DMS53 treated with DMSO at 0.1 percent for 48 hours (cell line): ENCODE results near the gene P3H2.

ENCODE experiments used
- DNase-seq: peaks from one replicate; lab custom pipeline; 2025; ENCODE audit not compliant: unreplicated experiment; lab: John Stamatoyannopoulos, UW

Gene P3H2

GRCh38 chr3:190019844-190020243 lies 100.9 kb downstream of the P3H2 start:
- no peak for DNase-seq

DNA sequence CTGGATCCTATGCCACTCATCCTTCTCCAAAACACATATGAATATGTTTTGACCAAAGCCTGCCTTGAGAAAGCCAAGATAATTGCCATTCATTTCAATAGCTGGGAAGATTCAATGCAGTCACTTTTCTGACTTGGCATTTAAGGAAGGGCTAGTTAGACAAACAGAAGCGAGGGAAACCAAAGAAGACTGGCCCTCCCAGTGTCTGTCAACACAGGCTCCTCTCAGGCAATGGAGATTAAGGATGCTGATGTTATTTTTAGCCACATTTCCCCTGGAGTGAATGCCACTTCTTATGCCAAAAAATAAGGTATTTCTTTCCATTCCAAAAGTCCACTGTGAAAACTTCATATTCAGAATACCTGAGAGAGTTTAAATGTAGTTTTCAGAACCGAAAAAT lies 101.7 kb downstream of the P3H2 start:
- no peak for DNase-seq

GRCh38 chr3:190018460-190018859 lies 102.2 kb downstream of the P3H2 start:
- DNase-seq, result no peak

- DNase-seq, result no peak
Observed at GRCh38 chr3:190017521-190018288, 103.0 kb downstream of the P3H2 start.

- no peak for DNase-seq
Observed at GRCh38 chr3:190016966-190017365, 103.7 kb downstream of the P3H2 start.

DNA sequence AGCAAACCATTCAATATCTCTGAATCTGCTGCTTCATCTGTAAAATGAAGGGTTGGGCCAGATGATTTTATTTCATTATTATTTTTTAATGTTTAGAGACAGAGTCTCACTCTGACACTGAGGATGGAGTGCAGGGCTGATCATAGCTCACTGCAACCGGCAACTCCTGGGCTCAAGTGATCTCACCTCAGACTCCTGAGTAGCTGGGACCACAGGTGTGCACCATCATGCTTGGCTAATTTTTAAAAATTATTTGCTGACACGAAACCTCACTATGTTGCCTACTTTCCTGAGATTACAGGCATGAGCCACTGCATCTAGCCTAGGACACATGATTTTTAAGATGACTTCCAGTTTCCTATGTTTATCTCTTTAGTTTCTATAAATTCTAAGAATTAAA lies 105.8 kb downstream of the P3H2 start:
- DNase-seq, result no peak

DNA sequence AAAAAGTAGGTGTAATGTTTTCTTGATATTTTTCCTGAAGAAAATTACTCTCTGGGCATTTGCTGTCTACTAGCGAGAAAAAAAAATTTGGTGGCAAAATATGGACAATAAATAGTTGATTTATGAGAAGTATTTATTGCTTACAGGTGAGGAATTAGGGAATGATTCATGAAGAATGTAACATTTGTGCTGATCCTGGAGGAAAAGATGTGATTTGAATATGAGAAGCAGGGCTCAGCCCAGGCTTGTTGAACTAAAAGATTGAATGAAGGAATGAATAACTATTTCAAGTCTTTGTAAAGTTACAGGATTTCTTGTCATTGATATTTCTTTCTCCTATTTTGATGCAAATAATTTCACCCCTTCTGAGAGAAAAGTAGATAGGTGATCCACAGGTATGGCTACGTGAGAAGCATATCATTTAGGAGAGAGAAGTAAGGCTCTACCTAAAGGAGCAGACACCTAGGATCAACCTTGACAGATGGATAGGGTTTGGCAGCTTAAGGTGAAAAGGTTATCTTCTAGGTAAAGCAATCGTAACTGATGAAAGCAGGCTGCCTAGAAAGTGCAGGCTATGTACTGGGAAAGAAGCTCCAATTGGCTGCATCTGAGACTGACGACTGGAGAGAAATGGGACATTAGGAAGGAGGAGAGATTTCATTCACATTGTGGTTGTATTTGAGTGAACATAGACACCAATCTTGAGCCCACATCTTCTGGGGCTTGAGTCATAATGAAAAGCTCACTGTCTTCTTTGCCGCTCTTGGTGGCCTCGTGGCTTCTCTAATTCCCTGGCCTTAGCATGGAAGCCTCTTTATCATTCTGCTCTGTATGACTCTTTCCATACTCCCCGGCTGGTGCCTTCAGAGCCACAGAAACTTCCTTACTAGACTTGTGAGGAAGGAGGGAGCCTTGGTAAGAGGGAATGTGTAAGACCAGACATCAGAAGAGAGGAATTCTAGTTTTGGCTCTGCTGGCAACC lies 106.5 kb downstream of the P3H2 start:
- no peak for DNase-seq

DNA sequence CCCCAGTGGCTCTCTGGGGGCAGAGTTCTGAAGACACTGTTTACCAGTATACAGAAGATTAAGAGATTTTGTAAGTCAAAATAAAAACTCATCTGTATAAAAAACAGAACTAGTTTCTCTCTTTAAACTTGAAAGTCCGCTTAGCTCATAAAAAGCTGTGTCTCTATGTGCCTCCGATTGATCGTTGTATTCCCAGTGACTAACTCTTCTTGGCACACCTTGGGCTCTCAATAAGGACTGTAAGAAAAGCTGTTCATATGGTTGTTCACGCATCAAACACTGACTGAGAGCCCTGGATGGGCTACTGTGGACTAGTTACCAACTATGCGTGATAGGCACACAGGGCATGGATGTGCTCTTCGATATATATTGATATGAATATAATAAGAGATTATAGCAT lies 107.9 kb downstream of the P3H2 start:
- DNase-seq, result no peak

DNA sequence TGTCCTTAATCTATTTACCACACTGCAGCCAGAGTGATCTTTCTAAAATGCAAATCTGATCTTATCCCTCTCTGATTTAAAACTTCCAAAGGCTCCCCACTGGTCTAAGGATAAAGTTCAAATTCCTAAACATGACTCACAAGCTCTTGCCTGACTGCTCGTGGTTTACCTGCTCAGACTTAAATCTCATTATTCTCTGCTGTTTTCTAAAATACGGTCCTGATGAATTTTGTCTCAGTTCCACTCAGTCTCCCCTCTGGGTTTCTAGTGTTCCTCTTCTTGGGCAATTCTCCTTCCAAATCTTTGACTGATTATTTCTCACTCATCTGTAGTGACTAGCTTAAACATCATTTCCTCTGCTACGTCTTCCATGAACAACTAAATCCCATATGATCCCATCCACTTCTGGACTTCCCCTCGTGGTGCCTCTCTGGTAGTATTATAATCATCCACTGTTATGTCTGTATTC lies 108.3 kb downstream of the P3H2 start:
- no peak for DNase-seq

GRCh38 chr3:190010486-190010885 lies 110.2 kb downstream of the P3H2 start:
- no peak for DNase-seq

DNA sequence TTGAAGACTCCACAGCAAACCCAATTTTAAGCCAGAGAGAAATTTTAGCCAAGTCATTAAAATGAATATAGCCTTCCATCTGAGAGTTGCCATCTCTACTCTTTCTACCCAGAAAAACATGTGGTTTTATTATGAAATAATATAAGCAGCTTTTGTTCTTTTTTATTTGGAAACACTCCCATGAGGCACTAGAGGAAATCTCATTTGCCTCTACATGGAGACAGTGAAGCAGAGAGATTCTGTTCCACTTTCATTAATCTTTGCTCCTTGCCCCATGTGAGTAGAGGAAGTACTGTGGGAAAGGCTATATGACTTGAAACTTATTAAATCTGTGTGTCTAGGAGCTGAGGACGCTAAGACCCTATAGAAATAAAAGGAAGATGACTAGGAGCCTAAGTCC lies 111.1 kb downstream of the P3H2 start:
- DNase-seq, result no peak

- no peak for DNase-seq
Observed at GRCh38 chr3:190008432-190008831, 112.3 kb downstream of the P3H2 start.

GRCh38 chr3:190005343-190006113 lies 115.2 kb downstream of the P3H2 start:
- no peak for DNase-seq

- DNase-seq, result no peak
Observed at GRCh38 chr3:190004656-190005055, 116.0 kb downstream of the P3H2 start.

GRCh38 chr3:190003681-190004123 lies 117.0 kb downstream of the P3H2 start:
- DNase-seq, result no peak

- DNase-seq, result no peak
Observed at GRCh38 chr3:190003068-190003467, 117.6 kb downstream of the P3H2 start.

GRCh38 chr3:190001426-190001825 lies 119.3 kb downstream of the P3H2 start:
- DNase-seq, result no peak

GRCh38 chr3:190000861-190001196 lies 119.9 kb downstream of the P3H2 start:
- DNase-seq, result no peak

DNA sequence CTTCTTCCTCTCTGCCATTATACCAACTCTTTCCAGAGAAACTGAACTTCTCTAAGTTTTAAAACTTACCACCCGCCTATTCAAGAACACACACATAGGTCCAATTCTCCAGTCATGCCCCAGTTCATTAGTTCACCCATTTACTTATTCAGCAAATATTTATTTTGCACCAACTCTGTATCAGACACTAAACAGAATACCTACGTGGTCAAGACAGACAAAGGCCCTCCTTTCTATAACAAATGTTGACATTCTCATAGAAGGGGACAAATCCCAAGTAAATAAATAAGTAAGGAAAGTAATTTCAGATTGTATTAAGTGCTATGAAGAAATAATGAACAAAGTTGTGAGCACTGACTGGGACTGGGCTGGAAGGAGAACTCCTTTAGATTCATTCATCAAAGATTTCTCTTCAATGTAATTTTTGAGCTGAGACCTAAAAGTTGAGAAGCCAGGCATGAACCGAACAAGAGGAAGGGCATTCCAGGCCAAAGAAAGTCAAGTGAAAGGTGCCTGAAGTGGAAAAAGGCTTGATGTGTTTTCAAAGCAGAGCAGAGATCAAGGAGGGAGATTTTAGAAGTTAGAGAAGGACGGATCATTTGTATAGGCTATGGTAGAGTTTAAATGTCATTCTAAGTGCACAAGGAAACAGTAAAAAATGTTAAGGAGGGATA lies 120.4 kb downstream of the P3H2 start:
- DNase-seq, result no peak

DNA sequence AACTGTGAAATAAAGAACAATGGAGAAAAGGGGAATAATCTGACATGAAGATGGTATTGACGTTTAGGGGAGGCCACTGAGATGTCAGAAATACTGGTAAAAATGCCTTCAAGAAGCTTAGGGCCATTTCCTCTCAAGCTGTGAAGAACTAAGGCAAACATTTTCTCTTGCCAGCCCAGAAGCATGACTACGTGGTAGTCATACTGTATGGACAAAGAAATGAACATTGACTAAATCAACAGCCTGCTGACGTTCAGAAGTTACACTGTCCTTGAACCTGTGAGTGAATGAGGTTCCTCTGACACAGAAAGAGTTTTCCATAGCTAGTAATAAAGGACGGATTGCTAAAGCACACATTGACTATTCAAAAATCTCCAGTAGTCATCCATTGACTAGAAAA lies 121.0 kb downstream of the P3H2 start:
- no peak for DNase-seq

GRCh38 chr3:189995129-189995528 lies 125.6 kb downstream of the P3H2 start:
- DNase-seq, result no peak
